HG03558 (cell line): ENCODE data around the gene MECP2.

Experiments
- ATAC-seq: cut with Tn5 transposase; IDR thresholded peaks from one replicate; pipeline ENCODE4 v1.9.1; 2021; ENCODE audit warnings: moderate number of reproducible peaks; ENCODE audit not compliant: unreplicated experiment; ENCODE audit errors: extremely low read depth

The MECP2 gene

GRCh38 chrX:154116426-154117211 lies 19.1 kb upstream of the MECP2 start:
- no peak for ATAC-seq

GRCh38 chrX:154115750-154116149 lies 18.2 kb upstream of the MECP2 start:
- no peak for ATAC-seq

- ATAC-seq = no peak
Measured at GRCh38 chrX:154115071-154115470, 17.6 kb upstream of the MECP2 start.

DNA sequence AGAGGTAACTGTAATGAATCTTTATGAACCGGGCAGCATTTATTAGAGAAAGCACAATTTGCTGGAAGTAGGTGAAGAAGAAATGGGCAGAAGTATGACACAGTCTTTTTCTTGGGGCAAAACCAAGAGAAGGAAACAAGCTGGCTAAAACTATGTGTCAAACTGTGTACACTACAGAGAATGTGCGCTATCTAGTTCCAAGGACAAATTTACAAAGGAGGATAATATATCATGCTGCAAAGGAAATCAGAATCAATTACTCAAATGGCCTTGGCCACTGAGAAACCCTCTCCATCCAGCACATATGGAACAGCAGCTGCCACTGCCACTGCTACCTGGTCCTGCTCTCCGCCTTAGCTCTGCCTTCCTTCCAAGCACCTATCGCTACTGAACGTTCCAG lies 17.1 kb upstream of the MECP2 start:
- ATAC-seq = no peak

- ATAC-seq = no peak
Measured at GRCh38 chrX:154113729-154114128, 16.2 kb upstream of the MECP2 start.

DNA sequence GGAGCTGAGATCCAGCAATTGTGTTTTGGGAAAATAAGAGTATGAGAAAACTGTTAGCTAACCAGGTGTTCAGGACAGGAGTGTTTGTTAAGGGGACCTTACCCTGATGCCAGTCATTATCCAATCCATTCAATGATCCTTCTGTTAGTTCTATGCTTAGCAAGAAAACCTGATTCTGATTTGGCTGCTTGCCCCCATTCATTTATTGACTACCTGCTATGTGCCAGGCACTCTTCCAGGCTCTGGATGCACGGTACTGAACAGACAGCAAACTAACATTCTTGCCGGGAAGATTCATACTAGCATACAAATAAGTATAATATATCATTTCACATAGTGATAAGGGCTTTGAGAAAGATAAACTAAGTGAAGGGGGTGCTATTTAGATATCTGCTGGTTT lies 1.0 kb upstream of the MECP2 start:
- no peak for ATAC-seq

GRCh38 chrX:154097003-154097588 lies 421 bp downstream of the MECP2 start:
- no peak for ATAC-seq

- no peak for ATAC-seq
Measured at GRCh38 chrX:154096140-154097002, 1.1 kb downstream of the MECP2 start.

DNA sequence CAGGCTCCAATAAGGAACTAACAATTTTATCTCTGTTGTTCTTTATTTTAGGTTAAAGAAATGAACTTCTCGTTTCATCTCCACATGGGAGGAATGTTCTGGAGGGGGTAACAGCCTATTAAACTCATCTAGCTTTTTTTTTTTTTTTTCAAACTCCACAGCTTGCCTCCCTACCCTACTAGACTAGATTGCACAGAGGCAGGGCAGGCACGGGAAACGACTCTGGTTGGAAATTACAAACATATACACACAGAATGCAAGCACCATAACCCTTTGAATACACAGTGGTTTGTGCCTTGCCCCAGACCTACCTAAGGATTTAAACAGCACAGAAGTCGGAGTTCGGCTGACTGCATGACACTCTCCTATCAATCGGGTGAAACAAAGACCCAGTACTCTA lies 2.7 kb downstream of the MECP2 start:
- no peak for ATAC-seq

DNA sequence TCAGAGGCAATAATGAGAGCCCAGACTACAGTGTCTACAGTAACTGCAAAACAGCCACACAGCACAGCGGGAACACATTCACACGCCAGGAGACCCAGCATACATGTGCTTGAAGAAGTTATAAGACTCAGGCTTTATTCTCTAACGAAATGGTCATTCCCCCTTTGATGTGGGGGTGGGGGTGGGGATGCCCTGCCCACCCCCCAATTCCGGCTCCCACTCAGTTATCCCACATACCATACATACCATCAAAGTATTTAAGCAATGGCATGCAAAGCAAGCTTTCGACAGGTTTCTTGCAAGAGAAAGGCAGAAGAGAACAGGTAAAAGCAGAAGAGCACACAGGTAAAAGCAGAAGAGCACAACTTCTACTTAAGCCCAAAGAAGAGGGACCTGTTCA lies 3.6 kb downstream of the MECP2 start:
- ATAC-seq = no peak

- no peak for ATAC-seq
Measured at GRCh38 chrX:154092371-154092770, 5.1 kb downstream of the MECP2 start.

DNA sequence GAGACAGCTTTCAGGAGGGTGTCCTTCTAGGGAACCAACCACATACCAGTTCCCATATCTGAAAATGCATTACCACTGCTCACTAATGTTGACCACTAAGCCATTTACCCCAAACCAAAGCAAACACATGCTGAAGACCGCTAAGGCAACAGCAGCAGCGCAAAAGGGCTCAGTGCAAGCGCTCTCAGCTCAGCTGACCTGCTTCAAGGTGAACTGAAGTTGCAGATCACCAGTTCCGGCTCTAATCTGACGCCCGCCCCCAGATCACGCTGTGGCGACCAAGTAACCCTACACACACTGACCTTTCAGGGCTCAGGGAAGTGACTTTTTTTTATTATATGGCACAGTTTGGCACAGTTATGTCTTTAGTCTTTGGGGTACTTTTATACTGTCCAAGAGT lies 5.8 kb downstream of the MECP2 start:
- no peak for ATAC-seq

DNA sequence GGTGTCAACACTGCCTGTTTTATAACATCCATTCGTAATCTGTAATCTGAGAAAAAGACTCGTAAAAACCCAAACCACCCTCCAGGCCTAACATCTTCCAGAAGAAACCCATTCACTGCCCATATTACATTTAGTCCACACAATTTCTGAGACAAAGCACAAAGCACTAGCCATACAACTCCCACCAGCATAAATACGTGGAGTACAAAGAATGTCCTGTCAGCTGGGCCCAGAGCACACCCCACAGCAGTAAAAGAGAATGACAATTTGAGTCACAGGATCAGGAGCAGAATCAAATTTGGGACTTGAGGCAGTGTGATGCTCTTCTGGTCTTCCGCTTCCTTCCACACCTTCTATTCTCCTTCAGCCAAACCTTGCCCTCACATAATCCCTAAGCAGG lies 6.8 kb downstream of the MECP2 start:
- ATAC-seq = no peak

DNA sequence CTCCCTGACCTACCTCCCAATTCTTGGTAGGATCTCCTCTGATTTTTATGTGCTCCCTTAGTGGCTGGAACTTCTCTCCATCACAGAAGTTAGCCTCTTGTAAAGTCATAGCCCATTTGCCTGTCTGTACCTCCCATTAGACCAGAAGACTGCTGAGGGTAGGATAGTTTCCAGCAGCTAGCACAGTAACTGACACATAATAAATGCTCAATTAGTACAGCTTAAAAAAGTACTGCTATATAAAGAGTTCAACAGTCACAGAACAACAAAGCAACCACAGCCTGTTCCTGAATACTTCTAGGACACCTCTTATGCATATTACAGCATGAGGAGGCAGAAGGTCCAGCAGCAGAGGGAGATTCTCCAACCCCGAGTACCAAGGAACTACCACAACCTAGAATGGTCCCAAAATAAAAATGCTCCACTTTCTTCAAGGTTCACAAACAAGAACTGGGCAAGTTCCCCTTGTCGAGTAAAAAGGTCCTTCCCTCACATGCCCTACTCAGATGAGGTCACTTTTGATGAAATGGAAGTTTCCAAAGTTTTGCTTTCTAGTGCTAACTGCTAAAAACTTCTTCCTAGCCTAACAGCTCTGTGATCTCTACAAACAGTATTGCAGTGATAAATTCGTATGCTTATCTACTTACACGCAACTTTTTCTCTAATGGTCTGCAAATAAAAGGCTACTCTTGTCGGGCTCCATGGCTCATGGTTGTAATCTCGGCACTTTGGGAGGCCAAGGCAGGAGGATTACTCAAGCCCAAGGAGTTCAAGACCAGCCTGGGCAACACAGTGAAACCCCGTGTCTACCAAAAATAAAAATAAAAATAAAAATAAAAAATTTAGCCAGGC lies 12.8 kb downstream of the MECP2 start:
- ATAC-seq = no peak

DNA sequence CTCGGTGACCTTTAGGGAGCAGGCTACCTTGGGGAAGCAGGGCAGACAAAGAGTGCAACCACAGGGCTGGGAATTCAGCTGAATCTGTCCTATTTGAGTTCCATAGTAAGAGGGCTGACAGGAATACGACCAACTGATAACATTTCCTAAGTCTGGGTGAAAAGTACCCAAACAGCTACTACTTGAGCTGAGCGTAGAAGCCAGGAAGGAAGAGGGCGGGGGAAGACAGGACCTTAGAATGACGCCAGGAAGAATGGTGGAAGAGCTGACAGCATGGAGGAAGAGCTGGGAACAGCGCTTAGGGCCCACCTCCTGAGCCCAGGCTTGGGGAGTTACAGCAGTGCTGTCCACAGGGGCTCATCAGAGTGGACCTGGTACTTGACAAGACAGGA lies 14.4 kb downstream of the MECP2 start:
- ATAC-seq = no peak

DNA sequence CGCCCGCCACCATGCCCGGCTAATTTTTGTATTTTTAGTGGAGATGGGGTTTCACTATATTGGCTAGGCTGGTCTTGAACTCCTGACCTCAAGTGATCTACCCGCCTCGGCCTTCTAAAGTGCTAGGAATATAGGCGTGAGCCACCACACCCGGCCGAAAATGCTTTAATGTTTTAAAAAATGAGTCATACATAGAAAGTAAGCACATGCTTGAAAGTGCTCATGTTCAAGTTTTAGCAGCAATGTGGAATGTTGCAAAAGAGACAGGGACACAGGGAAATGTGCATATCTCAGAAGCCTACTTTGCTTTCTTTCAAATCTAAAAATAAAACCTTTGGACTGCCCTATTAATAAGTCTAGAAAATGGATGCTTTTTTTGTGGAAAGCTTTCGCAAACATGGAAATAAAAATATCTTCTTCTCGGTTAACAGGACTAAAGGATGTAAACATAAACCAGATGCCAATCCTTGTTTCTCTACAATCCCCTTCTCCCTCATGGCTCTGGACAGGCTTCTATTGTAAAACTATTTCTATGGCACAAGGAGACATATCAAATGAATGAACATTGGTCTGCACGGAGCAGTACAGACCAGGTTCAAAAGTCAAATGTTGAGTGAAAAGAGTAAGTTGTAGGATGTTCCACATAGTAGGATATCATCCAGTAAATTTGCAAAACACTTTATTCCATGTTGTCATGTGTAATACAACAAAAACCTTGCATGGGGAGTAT lies 15.0 kb downstream of the MECP2 start:
- ATAC-seq = no peak

DNA sequence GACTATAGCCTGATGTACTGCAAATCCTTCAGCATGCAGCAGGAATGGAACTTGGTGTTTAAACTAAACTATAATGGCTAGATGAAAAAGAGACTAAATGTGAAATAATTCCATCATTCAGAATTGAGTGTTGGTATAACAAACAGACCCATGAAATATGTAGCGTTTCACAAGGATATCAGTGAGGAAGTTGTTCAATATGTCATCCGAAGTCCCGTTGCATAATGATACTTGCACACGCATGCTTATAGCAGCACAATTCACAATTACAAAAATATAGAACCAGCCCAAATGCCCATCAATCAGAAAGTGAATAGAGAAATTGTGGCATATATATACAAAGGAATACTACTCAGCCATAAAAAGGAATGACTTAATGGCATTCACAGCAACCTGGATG lies 20.4 kb downstream of the MECP2 start:
- no peak for ATAC-seq

GRCh38 chrX:154074199-154074598 lies 23.3 kb downstream of the MECP2 start:
- ATAC-seq = no peak

- ATAC-seq = no peak
Measured at GRCh38 chrX:154072192-154072591, 25.3 kb downstream of the MECP2 start.

- no peak for ATAC-seq
Measured at GRCh38 chrX:154068560-154068959, 29.0 kb downstream of the MECP2 start.
